Liver (tissue), 9 donors: ENCODE measurements around the gene FOXD1. TPM values are rescaled to one million over a fixed set of nuclear protein-coding genes. Genes with fewer than 3 reads are reported as not detected.

Source experiments
- DNase-seq: peaks from one replicate; pipeline ENCODE4 v3.0.0-alpha.2; 2017; ENCODE audit warnings: low spot score
- H3K27ac ChIP-seq, 2 donors: one replicate each; pipeline ENCODE4 v1.7.0; 2013; ENCODE audit warnings: inconsistent platforms in 2 of 2, low read length in 2 of 2, control low read depth in 1 of 2, low read depth in 1 of 2, mild to moderate bottlenecking in 1 of 2
- H3K27me3 ChIP-seq, 4 donors: one replicate each; pipeline versions ENCODE4 v1.6.1 to v1.7.0; 2013; ENCODE audit warnings: low read length in 3 of 4, inconsistent platforms in 1 of 4, mild to moderate bottlenecking in 1 of 4, moderate library complexity in 1 of 4; ENCODE audit not compliant: control insufficient read depth in 4 of 4, insufficient read depth in 4 of 4
- H3K36me3 ChIP-seq, 4 donors: one replicate each; pipeline versions ENCODE4 v1.6.1 to v1.7.0; 2013; ENCODE audit warnings: low read length in 3 of 4, mild to moderate bottlenecking in 3 of 4, low read depth in 1 of 4, moderate library complexity in 1 of 4; ENCODE audit not compliant: control insufficient read depth in 4 of 4, insufficient read depth in 3 of 4
- H3K4me1 ChIP-seq, 4 donors: one replicate each; pipeline versions ENCODE4 v1.6.1 to v1.7.0; 2013; ENCODE audit warnings: low read length in 3 of 4, mild to moderate bottlenecking in 3 of 4, moderate library complexity in 1 of 4; ENCODE audit not compliant: control insufficient read depth in 4 of 4, insufficient read depth in 4 of 4
- H3K4me3 ChIP-seq, 3 donors: one replicate each; pipeline versions ENCODE4 v1.6.1 to v1.7.0; 2013; ENCODE audit warnings: low read length in 3 of 3, control low read depth in 1 of 3, low read depth in 1 of 3, mild to moderate bottlenecking in 1 of 3
- H3K9ac ChIP-seq, 2 donors: one replicate each; pipeline ENCODE4 v1.7.0; 2013; ENCODE audit warnings: low read length in 2 of 2, mild to moderate bottlenecking in 2 of 2, moderate library complexity in 2 of 2, control low read depth in 1 of 2, low read depth in 1 of 2
- H3K9me3 ChIP-seq, 4 donors: one replicate each; pipeline versions ENCODE4 v1.6.1 to v1.7.0; 2013; ENCODE audit warnings: low read length in 3 of 4; ENCODE audit not compliant: control insufficient read depth in 4 of 4
- EGR1 ChIP-seq, 2 donors: IDR thresholded peaks; 2 replicates each; pipeline ENCODE4 v1.6.1; 2016 to 2018; ENCODE audit warnings: antibody characterized with exemption in 2 of 2, low read depth in 2 of 2
- FOXA1 ChIP-seq: IDR thresholded peaks from 2 replicates; pipeline ENCODE4 v1.6.1; 2016; ENCODE audit warnings: antibody characterized with exemption
- FOXA2 ChIP-seq: IDR thresholded peaks from 2 replicates; pipeline ENCODE4 v1.6.1; 2016; ENCODE audit warnings: antibody characterized with exemption
- GABPA ChIP-seq, 2 donors: IDR thresholded peaks in 1 of 2; conservative IDR thresholded peaks in 1 of 2; 2 replicates each; pipeline ENCODE4 v1.6.1; 2016; ENCODE audit warnings: antibody characterized with exemption in 2 of 2, mild to moderate bottlenecking in 1 of 2, moderate library complexity in 1 of 2
- HNF4A ChIP-seq, 2 donors: conservative IDR thresholded peaks; 2 replicates each; pipeline ENCODE4 v1.6.1; 2016; ENCODE audit warnings: antibody characterized with exemption in 2 of 2, mild to moderate bottlenecking in 2 of 2
- HNF4G ChIP-seq: IDR thresholded peaks from 2 replicates; pipeline ENCODE4 v1.6.1; 2016; ENCODE audit warnings: antibody characterized with exemption
- JUND ChIP-seq, 2 donors: IDR thresholded peaks; 2 replicates each; pipeline ENCODE4 v1.6.1; 2016; ENCODE audit warnings: antibody characterized with exemption in 2 of 2
- NR2F2 ChIP-seq: IDR thresholded peaks from 2 replicates; pipeline ENCODE4 v1.6.1; 2016; ENCODE audit warnings: antibody characterized with exemption
- RAD21 ChIP-seq, 2 donors: IDR thresholded peaks; 2 replicates each; pipeline ENCODE4 v1.6.1; 2016; ENCODE audit warnings: antibody characterized with exemption in 2 of 2, mild to moderate bottlenecking in 2 of 2
- RXRA ChIP-seq, 2 donors: IDR thresholded peaks; 2 replicates each; pipeline ENCODE4 v1.6.1; 2017 to 2018; ENCODE audit warnings: antibody characterized with exemption in 2 of 2, mild to moderate bottlenecking in 1 of 2
- SP1 ChIP-seq: IDR thresholded peaks from 2 replicates; pipeline ENCODE4 v1.6.1; 2018; ENCODE audit warnings: antibody characterized with exemption, mild to moderate bottlenecking
- TAF1 ChIP-seq: conservative IDR thresholded peaks from 2 replicates; pipeline ENCODE4 v1.6.1; 2016; ENCODE audit warnings: antibody characterized with exemption, mild to moderate bottlenecking
- YY1 ChIP-seq: IDR thresholded peaks from 2 replicates; pipeline ENCODE4 v1.6.1; 2016; ENCODE audit warnings: antibody characterized with exemption, mild to moderate bottlenecking
- WGBS: extraction: QIAGEN DNeasy Blood & Tissue Kit; methylation state at CpG from one replicate; pipeline ENCODE4 v1.1.7; 2013; 5-methylcytosine and 5-hydroxymethylcytosine counted together
- polyA plus RNA-seq, 2 donors: library from polyadenylated mRNA; stranded (reverse) in 1 of 2; unstranded in 1 of 2; fragments of 200-250 nt in 1 of 2; fragments of >200 nt in 1 of 2; fragmentation: Nextera tagmentation in 1 of 2; extraction: Ambion mirVana in 1 of 2; gene quantifications; one replicate each; pipeline versions ENCODE4 v1.2.1 to v1.2.3, GENCODE V29; 2013 to 2015
- total RNA-seq, 2 donors: library from RNA; depleted of rRNA; stranded (reverse); fragments of >200 nt; gene quantifications; one replicate each; pipeline ENCODE4 v1.2.3, GENCODE V29; 2014
- TF ChIP-seq, protein P1 (sequence below): IDR thresholded peaks from 2 replicates; pipeline ENCODE4 v1.6.1; 2016; ENCODE audit warnings: antibody characterized with exemption
- TF ChIP-seq, protein P2 (sequence below): fragments of 150-350 bp; IDR thresholded peaks from 2 replicates; pipeline ENCODE4 v1.5.1; 2017; ENCODE audit warnings: improper control_type of control experiment, low read depth, low read length; ENCODE audit not compliant: missing input control
- TF ChIP-seq, protein P3 (sequence below): IDR thresholded peaks from 2 replicates; pipeline ENCODE4 v1.6.1; 2016; ENCODE audit warnings: antibody characterized with exemption, mild to moderate bottlenecking
- TF ChIP-seq, protein P4 (sequence below): IDR thresholded peaks from 2 replicates; pipeline ENCODE4 v1.6.1; 2016; ENCODE audit warnings: antibody characterized with exemption
- TF ChIP-seq, protein P5 (sequence below): IDR thresholded peaks from 2 replicates; pipeline ENCODE4 v1.6.1; 2016; ENCODE audit warnings: antibody characterized with exemption
- donor health status: healthy.
- donor health status: healthy.
- donor health status: healthy.
- donor health status: healthy.
- donor health status: healthy.

FOXD1 gene
- total and polyA plus RNA-seq, 4 donors = not detected

DNA sequence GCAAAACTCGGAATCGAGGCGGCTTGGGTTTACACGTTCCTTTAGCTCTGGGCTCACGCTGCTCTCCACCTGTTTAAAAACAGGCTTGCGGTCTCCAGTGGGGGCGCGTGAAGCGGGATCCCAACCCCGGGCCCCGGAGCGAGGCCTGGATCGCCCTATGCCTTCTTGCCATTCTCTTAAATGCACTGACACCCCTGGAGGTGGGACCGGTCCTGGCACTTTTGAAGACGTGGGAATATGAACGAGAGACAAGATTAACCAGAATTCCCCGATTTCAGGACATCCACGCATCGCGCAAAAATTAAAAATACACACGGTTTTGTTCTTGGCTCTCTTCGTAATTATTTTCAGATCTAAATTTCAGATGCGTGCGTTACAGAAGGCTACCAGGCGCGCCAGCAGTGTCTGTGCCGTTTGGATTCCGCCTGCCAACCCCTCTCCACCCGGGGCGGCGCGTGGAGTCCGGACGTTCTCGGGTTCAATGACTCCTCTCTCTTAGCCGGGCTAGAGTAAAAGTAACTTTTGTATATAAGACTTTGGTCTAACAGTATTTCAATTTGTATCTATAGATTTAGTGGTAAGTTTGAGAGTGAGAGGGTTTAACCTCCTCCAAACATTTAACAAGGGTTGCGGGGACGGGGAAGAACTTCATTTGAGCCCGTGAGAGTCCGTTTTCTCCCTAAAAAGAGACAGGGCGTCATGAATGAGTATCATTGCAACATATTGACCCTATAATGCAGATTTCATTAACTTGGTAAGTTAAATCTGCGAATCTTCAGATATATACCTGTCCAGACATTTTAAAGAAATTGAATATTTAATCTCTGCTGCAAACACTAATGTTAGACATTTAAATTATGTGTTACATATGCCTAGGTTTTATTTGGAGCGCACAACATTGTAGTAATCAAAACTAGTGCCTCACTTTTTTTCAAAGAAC is 3.8 kb downstream of the FOXD1 start:
- no peak overlapping the region for H3K27ac ChIP-seq
- H3K9me3 ChIP-seq = peaks cover 0 to 5% (median 0%) of the 10 kb centered on the region in 4 donors
- no peak overlapping the region for H3K9ac ChIP-seq
- TF ChIP-seq GABPA (IDR thresholded peaks at IDR 0.05 in 1 of 2, conservative IDR thresholded peaks at IDR 0.05 in 1 of 2) (no peak), FOXA1 (no peak), EGR1 (IDR thresholded peaks at IDR 0.05; ENCODE audit: low read depth in 2 of 2) (no peak), RAD21 (IDR thresholded peaks at IDR 0.05) (no peak), SP1 (no peak), RXRA (IDR thresholded peaks at IDR 0.05) (no peak), YY1 (no peak), FOXA2 (no peak), NR2F2 (no peak), HNF4A (conservative IDR thresholded peaks at IDR 0.05) (no peak), JUND (IDR thresholded peaks at IDR 0.05) (no peak), HNF4G (no peak), TAF1 (no peak)
- TF ChIP-seq, protein P1, sequence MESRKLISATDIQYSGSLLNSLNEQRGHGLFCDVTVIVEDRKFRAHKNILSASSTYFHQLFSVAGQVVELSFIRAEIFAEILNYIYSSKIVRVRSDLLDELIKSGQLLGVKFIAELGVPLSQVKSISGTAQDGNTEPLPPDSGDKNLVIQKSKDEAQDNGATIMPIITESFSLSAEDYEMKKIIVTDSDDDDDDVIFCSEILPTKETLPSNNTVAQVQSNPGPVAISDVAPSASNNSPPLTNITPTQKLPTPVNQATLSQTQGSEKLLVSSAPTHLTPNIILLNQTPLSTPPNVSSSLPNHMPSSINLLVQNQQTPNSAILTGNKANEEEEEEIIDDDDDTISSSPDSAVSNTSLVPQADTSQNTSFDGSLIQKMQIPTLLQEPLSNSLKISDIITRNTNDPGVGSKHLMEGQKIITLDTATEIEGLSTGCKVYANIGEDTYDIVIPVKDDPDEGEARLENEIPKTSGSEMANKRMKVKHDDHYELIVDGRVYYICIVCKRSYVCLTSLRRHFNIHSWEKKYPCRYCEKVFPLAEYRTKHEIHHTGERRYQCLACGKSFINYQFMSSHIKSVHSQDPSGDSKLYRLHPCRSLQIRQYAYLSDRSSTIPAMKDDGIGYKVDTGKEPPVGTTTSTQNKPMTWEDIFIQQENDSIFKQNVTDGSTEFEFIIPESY = no peak
- TF ChIP-seq, protein P2, sequence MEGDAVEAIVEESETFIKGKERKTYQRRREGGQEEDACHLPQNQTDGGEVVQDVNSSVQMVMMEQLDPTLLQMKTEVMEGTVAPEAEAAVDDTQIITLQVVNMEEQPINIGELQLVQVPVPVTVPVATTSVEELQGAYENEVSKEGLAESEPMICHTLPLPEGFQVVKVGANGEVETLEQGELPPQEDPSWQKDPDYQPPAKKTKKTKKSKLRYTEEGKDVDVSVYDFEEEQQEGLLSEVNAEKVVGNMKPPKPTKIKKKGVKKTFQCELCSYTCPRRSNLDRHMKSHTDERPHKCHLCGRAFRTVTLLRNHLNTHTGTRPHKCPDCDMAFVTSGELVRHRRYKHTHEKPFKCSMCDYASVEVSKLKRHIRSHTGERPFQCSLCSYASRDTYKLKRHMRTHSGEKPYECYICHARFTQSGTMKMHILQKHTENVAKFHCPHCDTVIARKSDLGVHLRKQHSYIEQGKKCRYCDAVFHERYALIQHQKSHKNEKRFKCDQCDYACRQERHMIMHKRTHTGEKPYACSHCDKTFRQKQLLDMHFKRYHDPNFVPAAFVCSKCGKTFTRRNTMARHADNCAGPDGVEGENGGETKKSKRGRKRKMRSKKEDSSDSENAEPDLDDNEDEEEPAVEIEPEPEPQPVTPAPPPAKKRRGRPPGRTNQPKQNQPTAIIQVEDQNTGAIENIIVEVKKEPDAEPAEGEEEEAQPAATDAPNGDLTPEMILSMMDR = no peak
- TF ChIP-seq, protein P3, sequence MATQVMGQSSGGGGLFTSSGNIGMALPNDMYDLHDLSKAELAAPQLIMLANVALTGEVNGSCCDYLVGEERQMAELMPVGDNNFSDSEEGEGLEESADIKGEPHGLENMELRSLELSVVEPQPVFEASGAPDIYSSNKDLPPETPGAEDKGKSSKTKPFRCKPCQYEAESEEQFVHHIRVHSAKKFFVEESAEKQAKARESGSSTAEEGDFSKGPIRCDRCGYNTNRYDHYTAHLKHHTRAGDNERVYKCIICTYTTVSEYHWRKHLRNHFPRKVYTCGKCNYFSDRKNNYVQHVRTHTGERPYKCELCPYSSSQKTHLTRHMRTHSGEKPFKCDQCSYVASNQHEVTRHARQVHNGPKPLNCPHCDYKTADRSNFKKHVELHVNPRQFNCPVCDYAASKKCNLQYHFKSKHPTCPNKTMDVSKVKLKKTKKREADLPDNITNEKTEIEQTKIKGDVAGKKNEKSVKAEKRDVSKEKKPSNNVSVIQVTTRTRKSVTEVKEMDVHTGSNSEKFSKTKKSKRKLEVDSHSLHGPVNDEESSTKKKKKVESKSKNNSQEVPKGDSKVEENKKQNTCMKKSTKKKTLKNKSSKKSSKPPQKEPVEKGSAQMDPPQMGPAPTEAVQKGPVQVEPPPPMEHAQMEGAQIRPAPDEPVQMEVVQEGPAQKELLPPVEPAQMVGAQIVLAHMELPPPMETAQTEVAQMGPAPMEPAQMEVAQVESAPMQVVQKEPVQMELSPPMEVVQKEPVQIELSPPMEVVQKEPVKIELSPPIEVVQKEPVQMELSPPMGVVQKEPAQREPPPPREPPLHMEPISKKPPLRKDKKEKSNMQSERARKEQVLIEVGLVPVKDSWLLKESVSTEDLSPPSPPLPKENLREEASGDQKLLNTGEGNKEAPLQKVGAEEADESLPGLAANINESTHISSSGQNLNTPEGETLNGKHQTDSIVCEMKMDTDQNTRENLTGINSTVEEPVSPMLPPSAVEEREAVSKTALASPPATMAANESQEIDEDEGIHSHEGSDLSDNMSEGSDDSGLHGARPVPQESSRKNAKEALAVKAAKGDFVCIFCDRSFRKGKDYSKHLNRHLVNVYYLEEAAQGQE = no peak
- TF ChIP-seq, protein P4, sequence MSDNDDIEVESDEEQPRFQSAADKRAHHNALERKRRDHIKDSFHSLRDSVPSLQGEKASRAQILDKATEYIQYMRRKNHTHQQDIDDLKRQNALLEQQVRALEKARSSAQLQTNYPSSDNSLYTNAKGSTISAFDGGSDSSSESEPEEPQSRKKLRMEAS = no peak
- TF ChIP-seq, protein P5, sequence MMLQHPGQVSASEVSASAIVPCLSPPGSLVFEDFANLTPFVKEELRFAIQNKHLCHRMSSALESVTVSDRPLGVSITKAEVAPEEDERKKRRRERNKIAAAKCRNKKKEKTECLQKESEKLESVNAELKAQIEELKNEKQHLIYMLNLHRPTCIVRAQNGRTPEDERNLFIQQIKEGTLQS = no peak
- no peak for DNase-seq
- H3K4me1 ChIP-seq = peaks cover 5 to 20% (median 14%) of the 10 kb centered on the region in 4 donors
- peaks cover 11 to 45% (median 25%) of the 10 kb centered on the region in 4 donors for H3K27me3 ChIP-seq
- 13% methylated on average over 43 of the region's 43 CpGs for WGBS
- no peak overlapping the region for H3K4me3 ChIP-seq
- no peaks in the 10 kb centered on the region for H3K36me3 ChIP-seq
